ENCODE data around the gene WDR6. TPM values are rescaled to one million over a fixed set of nuclear protein-coding genes. Genes with fewer than 3 reads are reported as not detected.
A peak's percentile ranks its signal among the peaks of the same experiment; 100 is the strongest.

WDR6 gene
- total RNA-seq, 1 experiment from 2014 or later: 213 TPM

GRCh38 chr3:49017971-49018706 lies 10.9 kb downstream of the WDR6 start, which contains the start of gene DALRD3 (continued):
- no peak for TF ChIP-seq IRF2 (CRISPR knock-in tag; IDR thresholded peaks at IDR 0.05; ENCODE audit: borderline replicate concordance, low read depth)
- TF ChIP-seq GRHL2 (CRISPR knock-in tag; IDR thresholded peaks at IDR 0.05; ENCODE audit: insufficient replicate concordance, severe bottlenecking): no peak
- no peak for TF ChIP-seq SMAD4 (CRISPR knock-in tag; IDR thresholded peaks at IDR 0.05)
- no peak for TF ChIP-seq ZMAT4 (CRISPR knock-in tag; IDR thresholded peaks at IDR 0.05)
- TF ChIP-seq CDX4 (CRISPR knock-in tag; IDR thresholded peaks at IDR 0.05; ENCODE audit: borderline replicate concordance): no peak
- no peak for TF ChIP-seq TEAD4 (CRISPR knock-in tag; IDR thresholded peaks at IDR 0.05)
- no peak; the same call in 1 of the 2 replicates for TF ChIP-seq E2F1 (CRISPR knock-in tag; IDR thresholded peaks at IDR 0.05)
- TF ChIP-seq CTCF (IDR thresholded peaks at IDR 0.05): no peak
- TF ChIP-seq AR (CRISPR knock-in tag; IDR thresholded peaks at IDR 0.05): no peak
- no peak for TF ChIP-seq ELF4 (CRISPR knock-in tag; IDR thresholded peaks at IDR 0.05; ENCODE audit: low read depth)
- TF ChIP-seq ZNF121 (CRISPR knock-in tag; IDR thresholded peaks at IDR 0.05): peak; percentile 100
- TF ChIP-seq MXD4 (CRISPR knock-in tag; IDR thresholded peaks at IDR 0.05; ENCODE audit: borderline replicate concordance): no peak
- TF ChIP-seq FOXK1 (CRISPR knock-in tag; IDR thresholded peaks at IDR 0.05): peak; percentile 62; the same call in 1 of the 2 replicates
- TF ChIP-seq ZNF219 (CRISPR knock-in tag; IDR thresholded peaks at IDR 0.05; ENCODE audit: borderline replicate concordance): no peak; the same call in 1 of the 2 replicates
- TF ChIP-seq ATF6 (CRISPR knock-in tag; IDR thresholded peaks at IDR 0.05): no peak
- TF ChIP-seq TEAD1 (CRISPR knock-in tag; IDR thresholded peaks at IDR 0.05): 0 out of 2 replicates have a peak, but pooled peaks have one; percentile 53
- no peak for TF ChIP-seq ATF2 (CRISPR knock-in tag; IDR thresholded peaks at IDR 0.05; ENCODE audit: borderline replicate concordance, low read depth)
- 0 out of 2 replicates have a peak, but pooled peaks have one; percentile 54 for TF ChIP-seq ZNF416 (CRISPR knock-in tag; IDR thresholded peaks at IDR 0.05)
- TF ChIP-seq ZNF281 (CRISPR knock-in tag; IDR thresholded peaks at IDR 0.05): no peak
- TF ChIP-seq TP53 (CRISPR knock-in tag; IDR thresholded peaks at IDR 0.05): peak; percentile 64; the same call in 1 of the 2 replicates
- no peak for TF ChIP-seq ATF3 (CRISPR knock-in tag; conservative IDR thresholded peaks at IDR 0.05)
